Measurements from ENCODE around the gene LRRC39. TPM values are rescaled to one million over a fixed set of nuclear protein-coding genes. Genes with fewer than 3 reads are reported as not detected.
A peak's percentile ranks its signal among the peaks of the same experiment; 100 is the strongest.

Gene LRRC39
- total RNA-seq, 2 experiments from 2014 or later, result 0.32 to 0.51 TPM

- CTCF ChIA-PET, result interaction anchor here (1.1 kb wide), 2 partner anchors 14 to 177 kb away, joined by 3 to 4 read pairs; partner anchors contain the start of genes SASS6, SLC35A3 and TRMT13
These were observed 31.1 kb downstream of the LRRC39 start for GRCh38 chr1:100146958-100147357.

GRCh38 chr1:100145116-100145515 is 32.9 kb downstream of the LRRC39 start:
- ATAC-seq (no peak), DNase-seq (no peak)
- Mint-ChIP-seq H3K9me3 (ENCODE audit: low read depth) (no peaks in the 10 kb centered on the region), H3K27ac (no peak overlapping the region), H3K36me3 (ENCODE audit: low read depth) (peaks cover 33% of the 10 kb centered on the region), H3K4me3 (no peak overlapping the region), H3K27me3 (no peaks in the 10 kb centered on the region), H3K4me1 (peaks cover 3% of the 10 kb centered on the region)
- ChIA-PET CTCF (interaction anchor here (0.6 kb wide), 1 partner anchor 72 kb away, joined by 3 read pairs; no protein-coding TSS in a partner anchor), POLR2A (no interaction called here)
- intact Hi-C loops (cut with DNase I, micrococcal nuclease), result no loop called here

More at GRCh38 chr1:100146958-100147357, 31.1 kb downstream of the LRRC39 start:
- H3K9me3 Mint-ChIP-seq (ENCODE audit: low read depth), result no peaks in the 10 kb centered on the region
- H3K36me3 Mint-ChIP-seq (ENCODE audit: low read depth), result peaks cover 33% of the 10 kb centered on the region
- peaks cover 4% of the 10 kb centered on the region for H3K4me1 Mint-ChIP-seq
- ATAC-seq, result no peak
- intact Hi-C loops (cut with DNase I, micrococcal nuclease), result no loop called here
- H3K4me3 Mint-ChIP-seq, result no peak overlapping the region
- no peaks in the 10 kb centered on the region for H3K27me3 Mint-ChIP-seq
- H3K27ac Mint-ChIP-seq, result no peak overlapping the region
- POLR2A ChIA-PET, result no interaction called here
- DNase-seq, result no peak

- H3K27me3 Mint-ChIP-seq, result no peaks in the 10 kb centered on the region
- H3K36me3 Mint-ChIP-seq (ENCODE audit: low read depth), result peaks cover 40% of the 10 kb centered on the region
- ChIA-PET POLR2A (interaction anchor here (0.6 kb wide), 1 partner anchor 9 kb away, joined by 3 read pairs; no protein-coding TSS in a partner anchor), CTCF (interaction anchor here (0.7 to 1.2 kb wide), 2 partner anchors 9 to 317 kb away, joined by 3 read pairs; partner anchors contain the start of genes SASS6 and TRMT13)
- H3K9me3 Mint-ChIP-seq (ENCODE audit: low read depth), result no peaks in the 10 kb centered on the region
- H3K4me3 Mint-ChIP-seq, result no peak overlapping the region
- DNase-seq (no peak), ATAC-seq (no peak)
- peaks cover 3% of the 10 kb centered on the region for H3K4me1 Mint-ChIP-seq
- intact Hi-C loops (cut with DNase I, micrococcal nuclease), result no loop called here
- H3K27ac Mint-ChIP-seq, result no peak overlapping the region
These were observed 35.7 kb downstream of the LRRC39 start for GRCh38 chr1:100142343-100142742.

GRCh38 chr1:100141192-100141591 is 36.9 kb downstream of the LRRC39 start:
- Mint-ChIP-seq H3K4me1 (peaks cover 3% of the 10 kb centered on the region), H3K9me3 (ENCODE audit: low read depth) (no peaks in the 10 kb centered on the region), H3K36me3 (ENCODE audit: low read depth) (peaks cover 42% of the 10 kb centered on the region), H3K27ac (peak overlapping the region; percentile 32), H3K4me3 (no peak overlapping the region), H3K27me3 (no peaks in the 10 kb centered on the region)
- DNase-seq, result no peak
- intact Hi-C loops (cut with DNase I, micrococcal nuclease), result no loop called here
- ChIA-PET POLR2A (no interaction called here), CTCF (no interaction called here)
- ATAC-seq, result no peak

- peaks cover 13% of the 10 kb centered on the region for H3K4me1 Mint-ChIP-seq
- DNase-seq, result no peak
- no peak overlapping the region for H3K27ac Mint-ChIP-seq
- ATAC-seq, result no peak
- H3K27me3 Mint-ChIP-seq, result no peaks in the 10 kb centered on the region
- peaks cover 29% of the 10 kb centered on the region for H3K36me3 Mint-ChIP-seq (ENCODE audit: low read depth)
- no peak overlapping the region for H3K4me3 Mint-ChIP-seq
- intact Hi-C loops (cut with DNase I, micrococcal nuclease), result no loop called here
- ChIA-PET CTCF (no interaction called here), POLR2A (no interaction called here)
- H3K9me3 Mint-ChIP-seq (ENCODE audit: low read depth), result no peaks in the 10 kb centered on the region
These were observed 40.5 kb downstream of the LRRC39 start for GRCh38 chr1:100137602-100138001.

GRCh38 chr1:100134872-100135271 is 43.2 kb downstream of the LRRC39 start:
- H3K27me3 Mint-ChIP-seq, result no peaks in the 10 kb centered on the region
- no peaks in the 10 kb centered on the region for H3K9me3 Mint-ChIP-seq (ENCODE audit: low read depth)
- ATAC-seq (no peak), DNase-seq (no peak)
- H3K4me3 Mint-ChIP-seq, result no peak overlapping the region
- peaks cover 27% of the 10 kb centered on the region for H3K4me1 Mint-ChIP-seq
- peaks cover 20% of the 10 kb centered on the region for H3K36me3 Mint-ChIP-seq (ENCODE audit: low read depth)
- peak overlapping the region; percentile 0 for H3K27ac Mint-ChIP-seq
- CTCF ChIA-PET, result interaction anchor here (3.6 kb wide), 1 partner anchor 325 kb away, joined by 22 read pairs; no protein-coding TSS in a partner anchor
- intact Hi-C loops (cut with DNase I, micrococcal nuclease), result loop anchor here (1.0 to 5.0 kb wide), 2 partner anchors 283 to 327 kb away; partner anchors contain the start of gene AGL (in 1 of the 2)
- POLR2A ChIA-PET, result no interaction called here

GRCh38 chr1:100132566-100133477 is 45.2 kb downstream of the LRRC39 start, which contains the start of the genes SASS6 and TRMT13:
Gene SASS6 (minus strand): TSS chr1:100132930. CDS start chr1:100132814, 116 bp downstream.
Gene TRMT13 (plus strand): TSS chr1:100133163. CDS start chr1:100133169, 6 bp downstream.
- Mint-ChIP-seq H3K36me3 (ENCODE audit: low read depth) (peaks cover 12% of the 10 kb centered on the region), H3K27ac (peak within 1 kb of the TSS; percentile 98), H3K4me3 (peak within 1 kb of the TSS; percentile 98), H3K9me3 (ENCODE audit: low read depth) (no peaks in the 10 kb centered on the region), H3K27me3 (no peaks in the 10 kb centered on the region), H3K4me1 (peaks cover 32% of the 10 kb centered on the region)
- ATAC-seq (peak; percentile 94), DNase-seq (peak; percentile 97)
- intact Hi-C loops (cut with DNase I, micrococcal nuclease), result loop anchor here (1.0 to 5.0 kb wide), 15 partner anchors 95 to 762 kb away; partner anchors contain the start of genes AGL (in 2 of the 2), DBT (in 2 of the 2), RTCA (in 2 of the 2) and CDC14A (in 1 of the 2)
- POLR2A ChIA-PET, result interaction anchor here (0.6 to 1.4 kb wide), 7 partner anchors 9 to 764 kb away, joined by 3 to 5 read pairs (median 3); partner anchors contain the start of genes GPR88 and RTCA
- CTCF ChIA-PET, result interaction anchor here (0.5 to 3.6 kb wide), 11 partner anchors 9 to 330 kb away, joined by 3 to 22 read pairs (median 3); partner anchors contain the start of gene DBT

- intact Hi-C loops (cut with DNase I, micrococcal nuclease), result loop anchor here (1.0 to 5.0 kb wide), 9 partner anchors 94 to 327 kb away; partner anchors contain the start of genes AGL (in 1 of the 2), CDC14A (in 1 of the 2), DBT (in 1 of the 2) and RTCA (in 1 of the 2)
- H3K27ac Mint-ChIP-seq, result peak overlapping the region; percentile 98
- DNase-seq, result no peak
- H3K27me3 Mint-ChIP-seq, result no peaks in the 10 kb centered on the region
- no peak for ATAC-seq
- ChIA-PET POLR2A (no interaction called here), CTCF (no interaction called here)
- H3K9me3 Mint-ChIP-seq (ENCODE audit: low read depth), result no peaks in the 10 kb centered on the region
- H3K4me1 Mint-ChIP-seq, result peaks cover 32% of the 10 kb centered on the region
- H3K4me3 Mint-ChIP-seq, result peak overlapping the region; percentile 98
- H3K36me3 Mint-ChIP-seq (ENCODE audit: low read depth), result peaks cover 6% of the 10 kb centered on the region
These were observed 46.4 kb downstream of the LRRC39 start for GRCh38 chr1:100131623-100132022.

GRCh38 chr1:100130552-100131077 is 47.4 kb downstream of the LRRC39 start:
- DNase-seq (no peak), ATAC-seq (no peak)
- Mint-ChIP-seq H3K4me3 (no peak overlapping the region), H3K4me1 (peaks cover 32% of the 10 kb centered on the region), H3K36me3 (ENCODE audit: low read depth) (peaks cover 12% of the 10 kb centered on the region), H3K9me3 (ENCODE audit: low read depth) (no peaks in the 10 kb centered on the region), H3K27me3 (no peaks in the 10 kb centered on the region), H3K27ac (no peak overlapping the region)
- CTCF ChIA-PET, result no interaction called here
- intact Hi-C loops (cut with DNase I, micrococcal nuclease), result loop anchor here in 1 of 2 experiments (5.0 kb wide), 1 partner anchor 278 kb away; the partner anchor contains the start of gene AGL
- POLR2A ChIA-PET, result interaction anchor here (0.7 kb wide), 1 partner anchor 43 kb away, joined by 3 read pairs; no protein-coding TSS in a partner anchor

GRCh38 chr1:100127226-100127625 is 50.8 kb downstream of the LRRC39 start:
- Mint-ChIP-seq H3K36me3 (ENCODE audit: low read depth) (peaks cover 12% of the 10 kb centered on the region), H3K4me1 (peaks cover 22% of the 10 kb centered on the region), H3K4me3 (no peak overlapping the region), H3K27ac (no peak overlapping the region), H3K27me3 (no peaks in the 10 kb centered on the region), H3K9me3 (ENCODE audit: low read depth) (no peaks in the 10 kb centered on the region)
- DNase-seq, result no peak
- ChIA-PET POLR2A (no interaction called here), CTCF (no interaction called here)
- intact Hi-C loops (cut with DNase I, micrococcal nuclease), result no loop called here
- no peak for ATAC-seq

GRCh38 chr1:100122177-100122576 is 55.9 kb downstream of the LRRC39 start:
- Mint-ChIP-seq H3K36me3 (ENCODE audit: low read depth) (peaks cover 21% of the 10 kb centered on the region), H3K4me1 (no peaks in the 10 kb centered on the region), H3K9me3 (ENCODE audit: low read depth) (no peaks in the 10 kb centered on the region), H3K27ac (no peak overlapping the region), H3K27me3 (no peaks in the 10 kb centered on the region), H3K4me3 (no peak overlapping the region)
- DNase-seq (no peak), ATAC-seq (no peak)
- POLR2A ChIA-PET, result no interaction called here
- CTCF ChIA-PET, result interaction anchor here (0.9 to 1.2 kb wide), 3 partner anchors 11 to 179 kb away, joined by 3 to 5 read pairs (median 3); partner anchors contain the start of gene TRMT13
- intact Hi-C loops (cut with DNase I, micrococcal nuclease), result no loop called here
